Esophagus muscularis mucosa (tissue), 3 donors: ENCODE data around the gene KCNQ4.

ENCODE experiments used
- CTCF ChIP-seq, 3 experiments: fragments of 200-600 bp in 2 of 3; fragments of 450-650 bp in 1 of 3; sonication (generic) in 2 of 3; IDR thresholded peaks; one replicate each; pipeline ENCODE4 v1.5.1; 2017 to 2019; ENCODE audit warnings: antibody characterized with exemption in 3 of 3, mild to moderate bottlenecking in 2 of 3, moderate library complexity in 1 of 3
- POLR2A ChIP-seq: fragments of 450-650 bp; IDR thresholded peaks from one replicate; pipeline ENCODE4 v1.6.1; 2017; ENCODE audit warnings: antibody characterized with exemption, moderate library complexity, mild to moderate bottlenecking, low read depth

DNA sequence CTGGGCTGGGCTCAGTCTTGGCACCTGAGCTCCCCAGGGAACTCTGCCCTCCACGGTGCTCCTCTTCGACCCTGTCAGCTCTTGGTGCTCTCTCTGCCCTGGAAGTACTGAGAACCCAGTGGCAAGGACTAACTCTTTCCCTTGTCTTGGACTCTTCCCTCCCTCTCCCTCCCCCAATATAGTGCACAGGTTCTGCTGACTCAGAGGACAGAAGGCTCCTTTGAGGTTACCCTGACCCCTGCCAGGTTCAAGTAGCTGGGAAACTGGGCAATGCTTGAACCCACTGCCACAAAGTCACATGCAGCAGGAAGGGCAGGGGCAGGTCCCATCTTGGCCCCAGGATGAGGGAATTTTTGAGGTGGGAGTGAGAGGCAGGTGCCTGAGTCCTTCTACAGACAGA lies 20.3 kb downstream of the KCNQ4 start:
- TF ChIP-seq CTCF (IDR thresholded peaks at IDR 0.05) (no peak), POLR2A (no peak)
